HEK293T (cell line): ENCODE results near the gene AWAT2.

Source experiments
- ARNT ChIP-seq: fragments of 450-650 bp; IDR thresholded peaks from 2 replicates; pipeline ENCODE4 v1.6.1; 2017; ENCODE audit warnings: mild to moderate bottlenecking
- FOXK2 ChIP-seq: fragments of 450-650 bp; IDR thresholded peaks from 2 replicates; pipeline ENCODE4 v1.6.1; 2016; ENCODE audit warnings: mild to moderate bottlenecking
- FOXM1 ChIP-seq: fragments of 450-650 bp; IDR thresholded peaks from 2 replicates; pipeline ENCODE4 v1.6.1; 2017; ENCODE audit warnings: mild to moderate bottlenecking, borderline replicate concordance
- HDGF ChIP-seq: fragments of 450-650 bp; IDR thresholded peaks from 2 replicates; pipeline ENCODE4 v1.6.1; 2017; ENCODE audit warnings: antibody characterized with exemption, borderline replicate concordance
- NFRKB ChIP-seq: fragments of 450-650 bp; IDR thresholded peaks from 2 replicates; pipeline ENCODE4 v1.6.1; 2016; ENCODE audit warnings: mild to moderate bottlenecking, moderate library complexity
- SP1 ChIP-seq: fragments of 450-650 bp; IDR thresholded peaks from 2 replicates; pipeline ENCODE4 v1.6.1; 2017

DNA sequence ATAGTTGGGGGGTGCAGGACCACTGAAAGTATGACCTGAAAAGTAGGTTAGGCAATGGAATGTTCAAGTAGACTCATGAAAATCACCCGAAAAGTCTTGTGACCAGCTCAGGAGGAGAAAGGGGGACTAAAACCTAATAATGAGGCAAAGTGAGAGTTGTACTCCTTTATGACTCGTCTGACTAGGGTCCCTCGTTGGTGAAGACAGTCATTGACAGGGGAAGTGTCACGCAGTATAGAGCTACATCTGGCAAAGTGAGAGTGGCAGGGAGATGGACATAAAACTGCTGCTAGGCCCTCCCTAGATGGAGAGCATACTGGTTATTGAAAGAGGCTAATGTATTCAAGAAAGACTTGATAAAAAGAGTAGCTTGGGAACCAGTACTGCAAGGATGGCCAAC is 33.0 kb upstream of the AWAT2 start:
- no peak for TF ChIP-seq FOXK2
- no peak for TF ChIP-seq NFRKB
- TF ChIP-seq HDGF, result no peak
- no peak for TF ChIP-seq FOXM1
- no peak for TF ChIP-seq ARNT
- TF ChIP-seq SP1, result no peak
